ENCODE results near the gene ZSWIM8.

ZSWIM8 gene

GRCh38 chr10:73780966-73781365 is 4.4 kb upstream of the ZSWIM8 start:
- Histone ChIP-seq H3K27ac (ENCODE audit: insufficient read depth in 1 of 2, low read depth in 1 of 2, low read length in 2 of 2, poor library complexity in 1 of 2, severe bottlenecking in 2 of 2) (peak overlapping the region; percentile 81 to 92), H3K36me3 (ENCODE audit: control insufficient read depth in 4 of 4, insufficient read depth in 4 of 4, low read length in 3 of 4) (peaks cover 0 to 21% (median 16%) of the 10 kb centered on the region in 4 experiments), H3K4me1 (ENCODE audit: control extremely low read depth in 1 of 4, control insufficient read depth in 4 of 4, insufficient read depth in 4 of 4, low read length in 3 of 4) (peaks cover 14 to 39% (median 25%) of the 10 kb centered on the region in 4 experiments), H3K4me3 (ENCODE audit: control insufficient read depth in 1 of 7, extremely low read depth in 1 of 7, insufficient read depth in 4 of 7, low read depth in 2 of 7, low read length in 6 of 7) (peak overlapping the region in 6 of 7 experiments; percentile 77 to 95 (median 84)), H3K27me3 (replicated peaks in 2 of 5; ENCODE audit: control insufficient read depth in 4 of 5, insufficient read depth in 5 of 5, low read length in 4 of 5) (no peaks in the 10 kb centered on the region), H3K9me3 (ENCODE audit: control extremely low read depth in 1 of 5, control insufficient read depth in 4 of 5, insufficient read depth in 2 of 5, low read depth in 1 of 5, low read length in 4 of 5) (no peaks in the 10 kb centered on the region)
- CTCF ChIA-PET: interaction anchor here (1.4 to 6.3 kb wide), 3 partner anchors 9 to 99 kb away, joined by 3 to 39 read pairs (median 6); a partner anchor contains a TSS
- DNase-seq: no peak
- POLR2A ChIA-PET: interaction anchor here (1.0 to 3.5 kb wide), 2 partner anchors 8 to 98 kb away, joined by 3 to 18 read pairs; a partner anchor contains a TSS
- WGBS (ENCODE audit: insufficient coverage): 56% methylated on average over 10 of the region's 11 CpGs

GRCh38 chr10:73781548-73781878 is 3.9 kb upstream of the ZSWIM8 start:
- Histone ChIP-seq H3K4me3 (ENCODE audit: control insufficient read depth in 1 of 7, extremely low read depth in 1 of 7, insufficient read depth in 4 of 7, low read depth in 2 of 7, low read length in 6 of 7) (peak overlapping the region; percentile 54 to 95 (median 84)), H3K27me3 (replicated peaks in 2 of 5; ENCODE audit: control insufficient read depth in 4 of 5, insufficient read depth in 5 of 5, low read length in 4 of 5) (no peaks in the 10 kb centered on the region), H3K27ac (ENCODE audit: insufficient read depth in 1 of 2, low read depth in 1 of 2, low read length in 2 of 2, poor library complexity in 1 of 2, severe bottlenecking in 2 of 2) (peak overlapping the region; percentile 81 to 92), H3K36me3 (ENCODE audit: control insufficient read depth in 4 of 4, insufficient read depth in 4 of 4, low read length in 3 of 4) (peaks cover 0 to 20% (median 14%) of the 10 kb centered on the region in 4 experiments), H3K4me1 (ENCODE audit: control extremely low read depth in 1 of 4, control insufficient read depth in 4 of 4, insufficient read depth in 4 of 4, low read length in 3 of 4) (peaks cover 16 to 41% (median 29%) of the 10 kb centered on the region in 4 experiments), H3K9me3 (ENCODE audit: control extremely low read depth in 1 of 5, control insufficient read depth in 4 of 5, insufficient read depth in 2 of 5, low read depth in 1 of 5, low read length in 4 of 5) (no peaks in the 10 kb centered on the region)
- CTCF ChIA-PET: interaction anchor here (1.3 to 6.3 kb wide), 4 partner anchors 9 to 98 kb away, joined by 3 to 39 read pairs (median 4); a partner anchor contains a TSS
- POLR2A ChIA-PET: interaction anchor here (1.0 to 3.5 kb wide), 2 partner anchors 9 to 97 kb away, joined by 3 to 18 read pairs; a partner anchor contains a TSS
- DNase-seq: no peak
- 0% methylated on average over 9 of the region's 14 CpGs for WGBS (ENCODE audit: insufficient coverage)

- Histone ChIP-seq H3K27ac (ENCODE audit: insufficient read depth in 1 of 2, low read depth in 1 of 2, low read length in 2 of 2, poor library complexity in 1 of 2, severe bottlenecking in 2 of 2) (peak within 1 kb of the TSS; percentile 81 to 92), H3K36me3 (ENCODE audit: control insufficient read depth in 4 of 4, insufficient read depth in 4 of 4, low read length in 3 of 4) (peaks cover 0 to 15% (median 10%) of the 10 kb centered on the region in 4 experiments), H3K4me1 (ENCODE audit: control extremely low read depth in 1 of 4, control insufficient read depth in 4 of 4, insufficient read depth in 4 of 4, low read length in 3 of 4) (peaks cover 18 to 46% (median 33%) of the 10 kb centered on the region in 4 experiments), H3K27me3 (replicated peaks in 2 of 5; ENCODE audit: control insufficient read depth in 4 of 5, insufficient read depth in 5 of 5, low read length in 4 of 5) (no peaks in the 10 kb centered on the region), H3K4me3 (ENCODE audit: control insufficient read depth in 1 of 7, extremely low read depth in 1 of 7, insufficient read depth in 4 of 7, low read depth in 2 of 7, low read length in 6 of 7) (peak within 1 kb of the TSS; percentile 54 to 95 (median 84)), H3K9me3 (ENCODE audit: control extremely low read depth in 1 of 5, control insufficient read depth in 4 of 5, insufficient read depth in 2 of 5, low read depth in 1 of 5, low read length in 4 of 5) (no peaks in the 10 kb centered on the region)
- DNase-seq: peak; percentile 87 to 92 (median 91)
- POLR2A ChIA-PET: interaction anchor here (3.5 kb wide), 1 partner anchor 9 kb away, joined by 18 read pairs; a partner anchor contains a TSS
- CTCF ChIA-PET: interaction anchor here (1.3 to 6.3 kb wide), 4 partner anchors 10 to 98 kb away, joined by 3 to 39 read pairs (median 4); a partner anchor contains a TSS
- under 1% methylated on average over 50 of the region's 57 CpGs for WGBS (ENCODE audit: insufficient coverage)
Observed at GRCh38 chr10:73781879-73782748, 3.3 kb upstream of the ZSWIM8 start, which contains the start of gene CHCHD1. Gene CHCHD1, plus strand, starts transcription at chr10:73782048. Its CDS starts 28 bp downstream, at chr10:73782076.

GRCh38 chr10:73782749-73783085 is 2.7 kb upstream of the ZSWIM8 start:
- POLR2A ChIA-PET: interaction anchor here (3.5 kb wide), 1 partner anchor 10 kb away, joined by 18 read pairs; a partner anchor contains a TSS
- H3K9me3 ChIP-seq (ENCODE audit: control extremely low read depth in 1 of 5, control insufficient read depth in 4 of 5, insufficient read depth in 2 of 5, low read depth in 1 of 5, low read length in 4 of 5): no peaks in the 10 kb centered on the region
- DNase-seq: no peak
- peak overlapping the region; percentile 81 to 92 for H3K27ac ChIP-seq (ENCODE audit: insufficient read depth in 1 of 2, low read depth in 1 of 2, low read length in 2 of 2, poor library complexity in 1 of 2, severe bottlenecking in 2 of 2)
- H3K36me3 ChIP-seq (ENCODE audit: control insufficient read depth in 4 of 4, insufficient read depth in 4 of 4, low read length in 3 of 4): peaks cover 0 to 14% (median 8%) of the 10 kb centered on the region in 4 experiments
- H3K4me1 ChIP-seq (ENCODE audit: control extremely low read depth in 1 of 4, control insufficient read depth in 4 of 4, insufficient read depth in 4 of 4, low read length in 3 of 4): peaks cover 18 to 50% (median 35%) of the 10 kb centered on the region in 4 experiments
- peak overlapping the region in 6 of 7 experiments; percentile 77 to 95 (median 84) for H3K4me3 ChIP-seq (ENCODE audit: control insufficient read depth in 1 of 7, extremely low read depth in 1 of 7, insufficient read depth in 4 of 7, low read depth in 2 of 7, low read length in 6 of 7)
- no peaks in the 10 kb centered on the region for H3K27me3 ChIP-seq (replicated peaks in 2 of 5; ENCODE audit: control insufficient read depth in 4 of 5, insufficient read depth in 5 of 5, low read length in 4 of 5)
- CTCF ChIA-PET: interaction anchor here (1.3 to 6.3 kb wide), 2 partner anchors 11 to 66 kb away, joined by 3 to 39 read pairs; a partner anchor contains a TSS
- 55% methylated on average over 2 of the region's 2 CpGs for WGBS (ENCODE audit: insufficient coverage)

- DNase-seq: peak; percentile 39 to 61 (median 57)
- WGBS (ENCODE audit: insufficient coverage): 0% methylated on average over 27 of the region's 54 CpGs
- H3K9me3 ChIP-seq (ENCODE audit: control extremely low read depth in 1 of 5, control insufficient read depth in 4 of 5, insufficient read depth in 2 of 5, low read depth in 1 of 5, low read length in 4 of 5): no peaks in the 10 kb centered on the region
- H3K36me3 ChIP-seq (ENCODE audit: control insufficient read depth in 4 of 4, insufficient read depth in 4 of 4, low read length in 3 of 4): peaks cover 9 to 22% (median 14%) of the 10 kb centered on the region in 4 experiments
- H3K4me3 ChIP-seq (ENCODE audit: control insufficient read depth in 1 of 7, extremely low read depth in 1 of 7, insufficient read depth in 4 of 7, low read depth in 2 of 7, low read length in 6 of 7): peak overlapping the region; percentile 67 to 97 (median 88)
- H3K4me1 ChIP-seq (ENCODE audit: control extremely low read depth in 1 of 4, control insufficient read depth in 4 of 4, insufficient read depth in 4 of 4, low read length in 3 of 4): peaks cover 18 to 39% (median 28%) of the 10 kb centered on the region in 4 experiments
- POLR2A ChIA-PET: interaction anchor here (0.6 to 2.0 kb wide), 8 partner anchors 8 to 162 kb away, joined by 3 to 12 read pairs (median 5); partner anchors contain the start of gene NDST2
- peak overlapping the region; percentile 70 to 85 for H3K27ac ChIP-seq (ENCODE audit: insufficient read depth in 1 of 2, low read depth in 1 of 2, low read length in 2 of 2, poor library complexity in 1 of 2, severe bottlenecking in 2 of 2)
- H3K27me3 ChIP-seq (replicated peaks in 2 of 5; ENCODE audit: control insufficient read depth in 4 of 5, insufficient read depth in 5 of 5, low read length in 4 of 5): no peaks in the 10 kb centered on the region
- CTCF ChIA-PET: interaction anchor here (1.1 to 2.8 kb wide), 6 partner anchors 8 to 32 kb away, joined by 3 to 11 read pairs (median 6); no protein-coding TSS in a partner anchor
Observed at GRCh38 chr10:73785721-73786511, 510 bp downstream of the ZSWIM8 start.

GRCh38 chr10:73786512-73786885 is 1.1 kb downstream of the ZSWIM8 start:
- POLR2A ChIA-PET: interaction anchor here (0.8 to 2.0 kb wide), 5 partner anchors 8 to 24 kb away, joined by 3 to 12 read pairs (median 6); a partner anchor contains a TSS
- Histone ChIP-seq H3K36me3 (ENCODE audit: control insufficient read depth in 4 of 4, insufficient read depth in 4 of 4, low read length in 3 of 4) (peaks cover 14 to 28% (median 20%) of the 10 kb centered on the region in 4 experiments), H3K27ac (ENCODE audit: insufficient read depth in 1 of 2, low read depth in 1 of 2, low read length in 2 of 2, poor library complexity in 1 of 2, severe bottlenecking in 2 of 2) (peak overlapping the region; percentile 70 to 85), H3K9me3 (ENCODE audit: control extremely low read depth in 1 of 5, control insufficient read depth in 4 of 5, insufficient read depth in 2 of 5, low read depth in 1 of 5, low read length in 4 of 5) (no peaks in the 10 kb centered on the region), H3K4me3 (ENCODE audit: control insufficient read depth in 1 of 7, extremely low read depth in 1 of 7, insufficient read depth in 4 of 7, low read depth in 2 of 7, low read length in 6 of 7) (peak overlapping the region in 6 of 7 experiments; percentile 82 to 97 (median 88)), H3K27me3 (replicated peaks in 2 of 5; ENCODE audit: control insufficient read depth in 4 of 5, insufficient read depth in 5 of 5, low read length in 4 of 5) (no peaks in the 10 kb centered on the region), H3K4me1 (ENCODE audit: control extremely low read depth in 1 of 4, control insufficient read depth in 4 of 4, insufficient read depth in 4 of 4, low read length in 3 of 4) (peaks cover 15 to 34% (median 24%) of the 10 kb centered on the region in 4 experiments)
- no peak for DNase-seq
- 0% methylated on average over 2 of the region's 2 CpGs for WGBS (ENCODE audit: insufficient coverage)
- CTCF ChIA-PET: interaction anchor here (1.1 to 2.8 kb wide), 5 partner anchors 13 to 32 kb away, joined by 3 to 11 read pairs (median 10); no protein-coding TSS in a partner anchor
